HG02943 (cell line): ENCODE measurements around the gene C7.
"Not testable (repeated sequence)": the region's sequence is repeated elsewhere in the genome, so short reads cannot be mapped to it uniquely, and the experiment has no call there.

Experiments used
- ATAC-seq: cut with Tn5 transposase; IDR thresholded peaks from one replicate; pipeline ENCODE4 v1.9.1; 2021; ENCODE audit warnings: mild to moderate bottlenecking, low read depth, moderate library complexity; ENCODE audit not compliant: unreplicated experiment

The C7 gene

DNA sequence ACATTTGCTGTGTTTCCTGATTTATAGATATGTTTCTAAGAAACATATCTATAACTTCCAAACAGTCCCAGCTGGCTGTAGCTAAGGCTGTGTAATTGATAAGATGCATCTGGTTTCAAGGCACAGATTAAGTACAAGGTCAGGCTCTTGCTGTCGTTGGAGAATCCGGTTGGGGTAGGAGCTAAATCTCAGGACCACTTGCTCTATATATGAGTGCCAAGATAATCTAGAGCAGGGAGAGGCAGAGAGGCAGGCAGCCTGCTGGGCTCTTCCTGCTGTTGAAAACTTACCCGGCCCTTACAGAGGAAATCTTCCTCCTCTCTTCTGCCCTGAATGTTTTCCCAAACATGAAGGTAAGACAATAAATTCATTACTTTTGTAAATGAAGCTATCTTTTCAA lies at the start of gene C7:
Gene C7, plus strand, starts transcription at position 234 of the 400 bp plus-strand sequence. Its CDS starts 114 bp downstream, at position 348.
- no peak for ATAC-seq

DNA sequence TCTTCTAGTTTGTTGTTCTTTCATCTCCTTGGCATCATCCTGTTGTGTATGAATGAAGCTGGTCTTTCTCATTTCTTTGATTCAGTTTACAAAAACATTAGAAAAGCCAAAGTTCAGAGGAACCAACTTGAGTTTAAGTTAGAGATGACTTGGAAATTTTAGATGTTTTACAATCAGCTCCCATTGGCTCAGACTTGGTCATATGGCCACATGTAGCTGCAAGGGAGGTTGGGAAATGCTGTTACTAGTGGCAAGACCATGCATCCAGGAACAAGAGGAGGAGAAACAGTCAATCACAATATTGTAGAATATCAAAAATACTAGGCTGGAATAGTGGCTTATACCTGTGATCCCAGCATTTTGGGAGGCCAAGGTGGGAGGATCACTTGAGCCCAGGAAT lies 48.6 kb upstream of the C7 start:
- ATAC-seq: no peak

DNA sequence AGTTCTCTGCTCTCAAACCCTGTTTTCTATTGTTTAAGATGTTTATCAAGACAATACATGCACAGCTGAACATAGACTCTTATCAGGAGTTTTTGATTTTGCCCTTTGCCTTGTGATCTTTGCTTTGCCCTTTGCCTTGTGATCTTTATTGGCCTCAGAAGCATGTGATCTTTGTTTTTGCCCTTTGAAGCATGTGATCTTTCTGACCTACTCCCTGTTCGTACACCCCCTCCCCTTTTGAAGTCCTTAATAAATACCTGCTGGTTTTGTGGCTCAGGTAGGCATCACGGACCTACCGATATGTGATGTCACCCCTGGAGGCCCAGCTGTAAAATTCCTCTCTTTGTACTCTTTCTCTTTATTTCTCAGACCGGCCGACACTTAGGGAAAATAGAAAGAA lies 44.3 kb upstream of the C7 start:
- ATAC-seq: not testable (repeated sequence)

DNA sequence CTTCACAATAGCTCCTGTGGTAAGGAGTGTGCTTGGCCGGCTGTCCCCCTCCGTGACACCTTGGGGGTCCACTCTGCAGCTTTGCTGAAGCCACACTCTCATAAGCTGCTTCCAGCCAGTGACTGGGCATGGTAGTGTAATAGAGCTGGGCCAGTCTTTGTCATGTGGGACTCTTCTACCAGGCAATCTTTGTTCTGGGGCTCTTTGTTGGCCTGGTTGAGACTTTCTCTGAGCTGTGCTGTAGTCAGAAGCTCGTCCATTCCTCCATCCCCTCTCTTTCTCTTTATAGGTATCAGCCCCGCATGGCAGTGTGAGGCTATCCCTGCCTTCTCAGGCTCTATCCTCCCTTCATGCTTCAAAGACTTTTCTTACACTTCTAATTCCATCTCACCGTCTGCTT lies 42.5 kb upstream of the C7 start:
- no peak for ATAC-seq

DNA sequence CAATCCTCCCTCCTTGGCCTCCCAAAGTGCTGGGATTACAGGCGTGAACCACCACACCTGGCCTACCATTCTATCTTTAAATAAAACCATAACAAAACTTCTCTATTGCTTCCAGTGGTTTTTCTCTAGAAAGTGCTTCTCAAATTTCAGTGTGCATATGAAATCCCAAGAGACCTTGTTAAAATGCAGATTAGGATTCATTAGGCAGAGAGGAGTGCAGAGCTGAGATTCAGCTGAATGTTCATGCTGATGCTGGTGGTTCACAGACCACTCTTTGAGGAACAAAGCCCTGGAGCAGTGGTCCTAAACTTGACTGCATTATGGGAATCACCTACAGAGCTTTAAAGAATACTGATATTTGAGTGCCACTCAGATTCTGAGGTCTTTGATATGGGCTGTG lies 39.9 kb upstream of the C7 start:
- no peak for ATAC-seq

DNA sequence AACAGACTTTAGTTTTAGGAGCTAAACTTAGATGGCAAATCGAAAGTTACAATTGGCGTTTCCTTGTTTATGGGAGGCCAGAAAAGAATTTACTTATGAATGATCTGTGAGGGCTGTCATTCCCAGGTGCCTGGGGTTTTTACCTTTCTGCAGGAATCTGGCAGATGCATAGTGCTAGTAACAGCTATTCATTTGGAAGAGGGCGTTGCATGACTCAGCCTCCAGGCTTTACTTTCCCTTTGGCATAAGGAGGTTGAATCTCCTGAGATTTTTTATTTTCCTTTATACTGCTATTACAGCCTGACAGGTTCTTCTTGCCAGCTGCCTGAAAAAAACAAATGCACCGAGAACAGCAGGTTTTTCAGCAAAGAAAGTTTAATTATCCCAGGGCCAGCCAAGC lies 38.1 kb upstream of the C7 start:
- ATAC-seq: no peak

DNA sequence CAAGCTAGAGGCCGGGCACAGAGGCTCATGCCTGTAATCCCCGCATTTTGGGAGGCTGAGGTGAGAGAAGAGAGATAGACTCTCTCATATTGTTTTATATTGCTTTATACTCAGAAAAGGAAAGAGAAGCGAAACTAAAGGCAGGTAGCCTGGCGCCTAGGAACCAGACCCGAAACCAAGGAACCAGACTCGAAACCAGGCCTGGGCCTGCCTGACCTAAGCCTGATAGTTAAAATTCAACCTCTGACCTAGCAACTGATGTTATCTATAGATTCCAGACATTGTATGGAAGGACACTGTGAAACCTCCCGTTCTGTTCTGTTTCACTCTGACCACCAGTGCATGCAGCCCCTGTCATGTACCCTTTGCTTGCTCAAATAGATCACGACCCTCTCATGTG lies 37.0 kb upstream of the C7 start:
- ATAC-seq: not testable (repeated sequence)

DNA sequence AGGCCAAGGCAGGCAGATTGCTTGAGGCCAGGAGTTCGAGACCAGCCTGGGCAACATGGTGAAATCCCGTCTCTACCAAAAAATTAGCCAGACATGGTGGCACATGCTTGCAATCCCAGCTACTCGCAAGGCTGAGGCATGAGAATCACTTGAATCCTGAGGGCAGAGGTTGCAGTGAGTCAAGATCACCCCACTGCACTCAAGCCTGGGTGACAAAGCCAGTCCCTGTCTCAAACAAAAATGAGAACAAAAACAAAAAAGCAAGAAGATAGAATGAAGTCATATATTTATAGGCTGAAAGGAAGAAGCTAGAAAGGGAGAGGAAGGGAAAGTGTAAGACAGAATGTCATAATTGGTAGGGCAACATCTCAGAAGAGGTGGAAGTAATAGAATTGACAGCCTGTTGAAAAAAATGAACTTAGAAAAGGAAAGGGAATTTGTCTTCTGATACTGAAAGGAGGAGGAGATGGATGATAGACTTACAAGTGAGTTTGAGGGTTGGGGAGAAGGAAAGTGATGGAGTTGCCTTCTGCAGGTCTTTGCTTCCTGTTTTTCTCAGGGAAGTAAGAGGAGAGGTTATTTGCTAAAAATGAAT lies 35.9 kb upstream of the C7 start:
- ATAC-seq: no peak

DNA sequence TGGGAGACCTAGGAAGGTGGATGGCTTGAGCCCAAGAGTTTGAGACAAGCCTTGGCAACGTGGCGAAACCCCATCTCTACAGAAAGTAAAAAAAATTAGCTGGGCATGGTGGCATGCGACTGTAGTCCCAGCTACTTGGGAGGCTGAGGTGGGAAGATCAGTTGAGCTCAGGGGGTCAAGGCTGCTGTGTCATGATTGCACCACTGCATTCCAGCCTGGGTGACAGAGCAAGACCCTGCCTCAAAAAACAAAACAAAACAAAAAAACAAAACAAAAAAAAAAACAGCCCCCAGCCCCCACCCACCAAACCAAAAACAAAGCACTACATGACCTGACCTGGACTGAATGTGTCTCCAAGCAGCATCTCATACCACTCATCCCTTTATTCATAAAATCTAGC lies 33.3 kb upstream of the C7 start:
- ATAC-seq: no peak

DNA sequence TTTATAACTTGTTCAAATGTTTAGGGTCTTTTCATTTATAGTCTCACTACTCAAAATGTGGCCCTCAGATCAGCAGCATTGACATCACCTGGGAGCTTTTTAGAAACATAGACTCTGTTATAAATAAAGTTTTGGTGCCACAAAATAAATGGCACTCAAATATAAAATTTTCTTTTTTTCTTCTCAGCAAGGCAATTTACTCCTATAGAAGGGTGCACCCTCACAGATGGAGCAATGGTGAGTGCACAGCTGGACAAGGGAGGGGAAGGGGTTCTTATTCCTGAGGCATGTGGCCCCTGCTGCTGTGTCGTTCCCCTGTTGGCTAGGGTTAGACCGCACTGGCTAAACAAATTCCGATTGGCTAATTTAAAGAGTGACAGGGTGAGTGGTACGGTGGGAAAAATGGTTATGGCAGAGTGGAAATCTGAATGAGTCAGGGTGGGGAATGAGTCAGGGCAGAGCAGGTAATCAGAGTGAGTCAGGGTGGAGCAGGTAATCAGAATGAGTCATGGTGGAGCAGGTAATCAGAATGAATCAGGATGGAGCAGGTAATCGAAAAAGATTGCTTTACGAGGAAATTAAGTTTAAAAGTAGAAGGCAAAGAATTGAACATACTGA lies 31.8 kb upstream of the C7 start:
- no peak for ATAC-seq

DNA sequence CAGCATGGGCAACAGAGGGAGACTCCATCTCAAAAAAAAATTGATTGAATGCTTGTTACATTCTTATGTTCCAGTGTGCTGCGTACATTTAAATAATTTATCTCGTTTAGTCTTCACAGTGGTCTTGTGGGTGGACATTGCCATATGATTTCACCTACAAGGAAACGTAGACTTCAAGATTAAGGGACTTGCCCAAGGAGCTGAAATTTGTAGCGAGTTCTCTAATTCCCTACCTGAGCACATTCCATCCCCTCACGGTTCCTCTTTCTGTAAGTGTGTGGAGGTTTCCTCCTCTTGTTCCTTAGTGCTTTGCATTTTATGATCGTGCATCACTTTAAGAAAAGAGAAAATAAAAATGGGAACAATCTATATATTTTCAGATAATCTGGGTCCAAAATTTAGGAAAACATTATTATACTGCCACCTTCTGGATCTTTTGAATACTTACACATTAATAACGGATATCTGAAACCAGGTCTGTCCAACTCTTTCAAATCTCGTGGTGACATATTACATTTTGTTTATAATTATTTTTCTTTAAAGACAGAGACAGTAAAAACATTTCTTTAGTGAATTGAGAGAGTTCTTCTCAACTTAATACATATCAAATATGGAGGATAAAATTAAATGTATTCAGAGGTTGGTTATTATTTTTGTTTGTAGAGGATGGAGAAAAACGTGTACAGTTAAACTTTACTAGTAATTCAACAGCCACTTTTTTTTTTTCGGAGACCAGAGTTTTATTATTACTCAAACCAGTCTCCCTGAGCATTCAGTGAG lies 29.9 kb upstream of the C7 start:
- ATAC-seq: no peak

DNA sequence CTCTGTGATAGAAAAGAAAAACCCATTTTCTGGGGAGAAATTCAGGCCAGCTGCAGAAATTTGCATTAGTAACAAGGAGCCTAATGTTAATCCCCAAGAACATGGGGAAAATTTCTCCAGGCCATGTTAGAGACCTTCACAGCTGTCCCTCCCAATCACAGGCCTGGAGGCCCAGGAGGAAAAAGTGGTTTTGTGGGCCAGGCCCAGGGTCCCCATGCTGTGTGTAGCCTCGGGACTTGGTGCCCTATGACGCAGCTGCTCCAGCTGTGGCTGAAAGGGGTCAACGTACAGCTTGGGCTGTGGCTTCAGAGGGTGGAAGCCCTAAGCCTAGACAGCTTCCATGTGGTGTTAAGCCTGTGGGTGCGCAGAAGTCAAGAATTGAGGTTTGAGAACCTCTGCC lies 27.0 kb upstream of the C7 start:
- ATAC-seq: no peak

DNA sequence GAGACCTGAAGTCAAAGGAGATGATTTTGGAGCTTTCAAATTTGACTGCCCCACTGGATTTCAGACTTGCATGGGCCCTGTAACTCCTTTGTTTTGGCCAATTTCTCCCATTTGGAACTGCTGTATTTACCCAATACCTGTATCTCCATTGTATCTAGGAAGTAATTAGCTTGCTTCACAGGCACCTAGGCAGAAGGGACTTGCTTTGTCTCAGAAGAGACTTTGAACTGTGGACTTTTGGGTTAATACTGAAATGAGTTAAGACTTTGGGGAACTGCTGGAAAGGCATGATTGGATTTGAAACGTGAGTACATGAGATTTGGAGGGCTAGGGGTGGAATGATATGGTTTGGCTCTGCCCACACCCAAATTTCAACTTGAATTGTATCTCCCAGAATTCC lies 26.2 kb upstream of the C7 start:
- not testable (repeated sequence) for ATAC-seq

DNA sequence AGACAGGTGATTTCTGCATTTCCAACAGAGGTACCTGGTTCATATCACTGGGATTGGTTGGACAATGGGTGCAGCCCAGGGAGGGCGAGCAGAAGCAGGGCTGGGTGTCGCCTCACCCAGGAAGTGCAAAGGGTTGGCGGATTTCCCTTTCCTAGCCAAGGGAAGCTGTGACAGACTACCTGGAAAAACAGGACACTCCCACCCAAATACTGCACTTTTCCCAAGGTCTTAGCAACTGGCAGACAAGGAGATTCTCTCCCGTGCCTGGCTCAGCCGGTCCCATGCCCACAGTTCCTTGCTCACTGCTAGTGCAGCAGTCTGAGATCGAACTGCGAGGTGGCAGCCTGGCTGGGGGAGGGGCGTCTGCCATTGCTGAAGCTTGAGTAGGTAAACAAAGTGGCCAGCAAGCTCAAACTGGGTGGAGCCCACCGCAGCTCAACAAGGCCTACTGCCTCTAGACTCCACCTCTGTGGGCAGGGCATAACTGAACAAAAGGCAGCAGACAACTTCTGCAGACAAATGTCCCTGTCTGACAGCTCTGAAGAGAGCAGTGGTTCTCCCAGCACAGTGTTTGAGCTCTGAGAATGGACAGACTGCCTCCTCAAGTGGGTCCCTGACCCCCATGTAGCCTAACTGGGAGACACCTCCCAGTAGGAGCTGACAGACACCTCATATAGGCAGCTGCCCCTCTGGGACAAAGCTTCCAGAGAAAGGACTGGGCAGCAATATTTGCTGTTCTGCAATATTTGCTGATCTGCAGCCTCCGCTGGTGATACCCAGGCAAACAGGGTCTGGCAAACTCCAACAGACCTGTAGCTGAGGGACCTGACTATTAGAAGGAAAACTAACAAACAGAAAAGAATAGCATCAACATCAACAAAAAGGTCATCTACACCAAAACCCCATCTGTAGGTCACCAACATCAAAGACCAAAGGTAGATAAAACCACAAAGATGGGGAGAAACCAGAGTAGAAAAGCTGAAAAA lies 13.6 kb upstream of the C7 start:
- ATAC-seq: not testable (repeated sequence)

DNA sequence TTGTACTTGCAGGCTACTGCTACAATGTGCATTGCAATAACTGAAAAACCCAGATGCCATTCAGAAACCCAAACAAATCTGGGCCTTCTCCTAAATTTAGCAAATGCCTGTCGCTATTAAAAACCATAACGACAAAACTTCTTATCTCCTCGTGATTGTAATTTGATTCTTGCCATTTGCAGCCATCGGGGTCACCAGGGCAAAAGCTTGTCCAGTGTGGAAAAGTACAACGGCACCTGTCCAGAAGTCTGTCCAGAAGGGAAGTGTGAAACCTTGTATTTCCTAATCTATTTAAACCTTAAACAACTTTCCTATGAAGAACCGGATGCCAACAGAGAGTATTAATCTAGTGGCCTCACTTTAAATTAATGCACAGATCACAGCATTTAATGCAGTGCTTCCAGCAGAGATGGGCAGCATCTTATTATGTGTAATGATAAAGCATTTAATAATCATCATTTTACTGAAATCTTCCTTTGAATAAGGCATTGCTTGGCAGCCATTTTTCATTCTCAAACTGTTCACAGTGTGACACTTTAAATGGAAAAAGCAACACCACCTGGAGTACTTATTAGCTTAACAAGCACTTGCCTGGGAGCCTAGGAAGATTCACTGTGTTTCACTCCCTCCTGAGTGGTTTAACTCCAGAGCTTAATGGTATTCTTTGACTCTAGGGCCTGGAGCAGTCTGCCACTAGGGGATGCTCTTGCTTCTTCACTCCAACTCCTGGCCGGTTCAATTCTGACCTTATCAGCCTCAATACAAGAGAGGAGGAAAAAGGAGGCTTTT lies 4.9 kb upstream of the C7 start:
- ATAC-seq: no peak

DNA sequence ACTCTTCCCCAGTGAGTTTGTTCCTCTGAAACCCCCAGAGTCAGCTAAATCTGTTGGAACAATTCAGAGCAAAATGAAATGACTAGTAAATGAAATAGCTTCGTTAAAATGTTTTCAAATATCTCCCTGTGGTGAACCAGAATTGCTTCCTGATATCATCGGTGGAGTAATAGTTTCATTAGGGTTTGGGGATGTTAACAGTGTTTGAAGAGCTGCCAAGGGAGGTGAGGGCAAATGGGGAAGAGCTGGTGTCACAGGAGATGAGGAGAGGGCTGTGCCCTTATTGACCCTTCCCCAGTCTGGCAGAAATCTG lies 4.3 kb upstream of the C7 start:
- no peak for ATAC-seq

DNA sequence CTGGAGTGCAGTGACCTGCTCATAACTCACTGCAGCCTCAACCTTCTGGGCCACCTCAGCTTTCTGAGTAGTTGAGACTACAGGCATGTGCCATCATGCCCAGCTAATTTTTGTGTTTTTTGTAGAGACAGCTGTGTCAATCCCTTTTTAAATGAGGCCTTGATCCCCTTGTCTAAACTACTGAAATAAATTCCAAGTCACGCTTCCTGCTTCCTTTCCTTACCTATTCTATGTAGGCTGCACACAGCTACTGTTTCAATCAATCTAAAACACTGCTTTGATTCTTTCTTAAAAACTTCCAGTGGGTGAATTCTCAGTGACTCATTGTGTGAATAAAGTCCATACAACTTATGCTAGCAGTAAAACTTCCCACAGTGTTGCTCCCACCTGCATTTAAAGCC lies 2.9 kb upstream of the C7 start:
- ATAC-seq: no peak

DNA sequence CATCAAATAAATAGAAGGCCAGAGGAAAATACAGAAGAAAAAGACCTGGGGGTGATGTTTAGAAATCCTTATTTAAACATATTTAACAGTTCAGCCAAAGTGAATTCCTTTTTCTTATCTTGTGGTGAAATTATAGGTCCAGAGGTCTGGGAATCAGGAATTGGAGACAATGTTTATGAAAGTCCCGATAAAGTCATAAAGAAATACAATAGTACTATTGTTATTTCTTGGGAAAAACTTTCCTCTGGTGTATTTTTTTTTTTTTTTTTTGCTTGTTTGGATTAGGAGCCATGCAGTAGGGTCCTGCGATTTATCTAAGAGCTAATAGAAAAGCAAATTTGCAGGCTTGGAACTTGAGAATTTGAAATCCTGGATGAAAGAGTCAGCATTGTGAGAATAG lies 426 bp downstream of the C7 start:
- no peak for ATAC-seq

DNA sequence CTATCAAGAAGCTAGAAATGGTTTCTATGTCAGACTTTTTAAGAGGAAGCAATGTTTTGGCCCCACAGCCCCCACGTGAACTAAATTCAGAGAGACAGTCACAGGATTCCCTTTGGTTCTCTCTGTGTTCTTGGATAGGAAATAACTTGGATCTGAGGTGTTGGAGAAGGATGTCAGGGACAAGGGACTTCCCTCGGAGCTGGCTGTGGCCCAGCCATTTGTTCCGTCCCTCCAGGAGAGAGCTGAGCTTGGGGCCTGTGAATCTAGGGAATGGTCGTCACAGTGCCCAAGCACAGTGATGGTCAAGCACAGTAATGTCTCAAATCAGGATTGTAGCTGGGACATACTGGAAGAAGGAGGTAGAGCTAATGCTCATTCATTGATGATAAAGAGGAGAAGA lies 2.0 kb downstream of the C7 start:
- ATAC-seq: no peak

DNA sequence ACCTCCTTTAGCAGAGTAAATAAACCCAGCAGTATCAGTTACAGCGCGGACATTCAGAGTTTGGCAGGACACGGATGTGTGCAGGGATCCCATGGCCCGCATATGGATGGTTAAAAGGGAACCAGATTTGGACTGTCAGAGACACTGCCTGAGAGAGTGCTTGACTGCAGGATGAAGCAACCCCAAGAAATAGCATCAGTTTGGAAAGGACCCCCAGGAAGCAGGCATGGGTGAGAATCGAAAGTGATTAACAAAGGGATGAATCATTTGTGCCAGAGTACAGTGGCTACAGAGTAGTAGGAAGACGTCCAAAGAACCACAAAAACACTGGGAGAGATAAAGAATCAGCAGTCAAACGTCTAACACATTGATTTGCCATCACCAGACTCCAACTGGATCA lies 5.5 kb downstream of the C7 start:
- ATAC-seq: no peak
